SK-N-SH (cell line): ENCODE results near the gene CHD5.

Experiments used
- CTCF ChIP-seq: fragments of 200-600 bp; sonication (generic); IDR thresholded peaks from 2 replicates; pipeline ENCODE4 v1.6.1; 2017; ENCODE audit warnings: antibody characterized with exemption, mild to moderate bottlenecking, moderate library complexity
- EP300 ChIP-seq, 2 experiments: IDR thresholded peaks; 2 replicates each; pipeline versions ENCODE4 v1.4.0 to v1.6.1; 2012; ENCODE audit warnings: borderline replicate concordance in 1 of 2, low read depth in 1 of 2, low read length in 1 of 2
- EZH2phosphoT487 ChIP-seq: fragments of 200-600 bp; sonication (generic); IDR thresholded peaks from 2 replicates; pipeline ENCODE4 v1.6.1; 2017; ENCODE audit warnings: low read depth, mixed run types, mild to moderate bottlenecking, antibody characterized with exemption, moderate library complexity, borderline replicate concordance
- JUND ChIP-seq: IDR thresholded peaks from 2 replicates; pipeline ENCODE4 v1.4.0; 2012
- MAX ChIP-seq: IDR thresholded peaks from 2 replicates; pipeline ENCODE4 v1.4.0; 2012; ENCODE audit warnings: low read depth
- POLR2AphosphoS5 ChIP-seq: IDR thresholded peaks from 2 replicates; pipeline ENCODE4 v1.6.1; 2012; ENCODE audit warnings: low read depth, low read length
- RAD21 ChIP-seq: IDR thresholded peaks from 2 replicates; pipeline ENCODE4 v1.6.1; 2012; ENCODE audit warnings: mild to moderate bottlenecking, low read length
- TAF1 ChIP-seq: IDR thresholded peaks from 2 replicates; pipeline ENCODE4 v1.6.1; 2012; ENCODE audit warnings: low read depth, mild to moderate bottlenecking, low read length, moderate library complexity, borderline replicate concordance
- TCF12 ChIP-seq: IDR thresholded peaks from 2 replicates; pipeline ENCODE4 v1.4.0; 2012
- YY1 ChIP-seq: IDR thresholded peaks from 2 replicates; pipeline ENCODE4 v1.4.0; 2012; ENCODE audit warnings: low read depth, mild to moderate bottlenecking
- ZBTB33 ChIP-seq: IDR thresholded peaks from 2 replicates; pipeline ENCODE4 v1.4.0; 2012; ENCODE audit warnings: low read depth, borderline replicate concordance

GRCh38 chr1:6175411-6175828, 4.7 kb downstream of the CHD5 start:
- TF ChIP-seq CTCF (no peak), MAX (no peak), TAF1 (no peak), EP300 (IDR thresholded peaks at IDR 0.05; ENCODE audit: borderline replicate concordance in 1 of 2, low read depth in 1 of 2, low read length in 1 of 2) (no peak), TCF12 (no peak), EZH2phosphoT487 (no peak), YY1 (no peak), RAD21 (no peak), POLR2AphosphoS5 (no peak), ZBTB33 (no peak), JUND (no peak)
